GM19468 (cell line): ENCODE data around the gene ASPHD2.

Source experiments
- ATAC-seq: cut with Tn5 transposase; IDR thresholded peaks from one replicate; pipeline ENCODE4 v1.9.1; 2021; ENCODE audit warnings: mild to moderate bottlenecking, moderate library complexity, moderate number of reproducible peaks; ENCODE audit not compliant: unreplicated experiment; ENCODE audit errors: extremely low read depth

ASPHD2 gene

DNA sequence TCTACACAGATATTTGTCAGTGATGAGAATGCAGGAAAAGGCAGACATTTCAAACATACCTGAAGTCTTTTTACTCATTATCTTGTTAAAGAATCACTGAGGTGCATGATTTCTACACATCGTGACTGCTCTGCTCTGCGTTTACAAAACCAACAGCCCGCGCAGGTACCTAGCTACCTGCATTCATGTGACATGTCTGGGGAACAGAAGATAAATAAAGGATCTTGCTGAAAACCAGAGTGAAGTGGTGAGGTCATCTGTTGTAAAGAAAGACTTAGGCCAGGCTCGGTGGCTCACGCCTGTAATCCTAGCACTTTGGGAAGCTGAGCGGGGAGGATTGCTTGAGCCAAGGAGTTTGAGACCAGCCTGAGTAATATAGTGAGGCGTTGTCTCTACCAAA is 15.7 kb downstream of the ASPHD2 start:
- no peak for ATAC-seq

DNA sequence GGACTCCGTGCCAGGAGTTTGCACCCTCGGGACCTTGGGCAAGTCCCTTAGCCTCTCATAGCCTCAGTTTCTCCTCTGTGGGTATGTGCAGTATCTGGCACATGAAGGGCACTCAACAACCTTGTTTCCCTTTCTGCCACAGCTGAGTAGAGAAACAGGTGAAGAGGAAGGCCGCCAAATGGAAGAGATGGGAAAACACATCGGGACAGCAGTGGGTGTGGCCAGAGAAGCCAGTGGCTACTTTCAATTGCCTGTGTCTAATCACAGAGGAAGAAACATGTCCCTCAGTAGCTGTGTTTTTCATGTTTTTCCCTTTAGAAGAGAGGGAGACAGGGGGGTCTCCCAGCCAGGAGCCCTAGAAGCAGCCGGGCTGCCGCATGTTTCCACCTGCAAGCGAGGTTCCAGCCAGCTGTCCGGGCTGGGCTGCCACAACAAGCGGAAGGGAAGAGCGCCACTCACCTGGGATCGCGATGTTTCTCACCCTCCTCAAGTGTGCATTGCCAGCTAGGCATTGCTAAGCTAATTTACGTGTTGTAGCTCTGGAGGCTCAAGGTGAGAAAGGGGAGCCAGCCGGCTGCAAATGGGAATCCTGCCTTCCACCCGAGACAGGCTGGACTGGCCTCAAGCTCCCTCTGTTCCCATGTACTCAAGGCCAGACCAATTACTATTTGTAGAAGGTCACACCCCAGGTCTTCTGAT is 16.7 kb downstream of the ASPHD2 start:
- ATAC-seq = no peak

DNA sequence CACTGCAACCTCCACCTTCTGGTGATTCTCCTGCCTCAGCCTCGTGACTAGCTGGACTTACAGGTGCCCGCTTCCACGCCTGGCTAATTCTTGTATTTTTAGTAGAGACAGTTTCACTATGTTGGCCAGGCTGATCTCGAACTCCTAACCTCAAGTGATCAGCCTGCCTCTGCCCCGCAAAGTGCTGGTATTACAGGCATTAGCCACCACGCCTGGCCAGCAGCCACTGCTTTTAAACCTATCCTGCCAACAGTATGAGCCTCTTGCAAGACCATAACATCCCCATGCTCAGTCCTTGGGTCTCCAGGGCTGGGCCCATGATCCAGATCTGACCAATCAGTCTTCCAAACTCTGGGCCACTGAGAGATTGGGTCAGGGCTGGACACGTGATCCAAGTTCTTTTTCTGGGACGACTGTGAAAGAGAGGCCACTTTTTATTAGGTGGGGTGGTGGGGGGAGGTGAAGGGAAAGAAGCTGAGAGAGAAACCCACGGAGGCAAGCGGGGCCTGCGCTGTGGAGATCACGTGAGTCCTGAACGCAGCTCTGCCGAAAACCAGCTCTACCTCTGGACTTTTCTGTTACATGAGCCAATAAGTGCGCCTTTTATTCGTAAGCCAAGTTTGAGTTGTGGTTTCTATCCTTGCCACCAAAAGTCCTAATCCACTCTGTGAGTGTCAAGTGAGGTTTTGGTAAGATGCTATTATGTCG is 17.9 kb downstream of the ASPHD2 start:
- ATAC-seq = no peak

DNA sequence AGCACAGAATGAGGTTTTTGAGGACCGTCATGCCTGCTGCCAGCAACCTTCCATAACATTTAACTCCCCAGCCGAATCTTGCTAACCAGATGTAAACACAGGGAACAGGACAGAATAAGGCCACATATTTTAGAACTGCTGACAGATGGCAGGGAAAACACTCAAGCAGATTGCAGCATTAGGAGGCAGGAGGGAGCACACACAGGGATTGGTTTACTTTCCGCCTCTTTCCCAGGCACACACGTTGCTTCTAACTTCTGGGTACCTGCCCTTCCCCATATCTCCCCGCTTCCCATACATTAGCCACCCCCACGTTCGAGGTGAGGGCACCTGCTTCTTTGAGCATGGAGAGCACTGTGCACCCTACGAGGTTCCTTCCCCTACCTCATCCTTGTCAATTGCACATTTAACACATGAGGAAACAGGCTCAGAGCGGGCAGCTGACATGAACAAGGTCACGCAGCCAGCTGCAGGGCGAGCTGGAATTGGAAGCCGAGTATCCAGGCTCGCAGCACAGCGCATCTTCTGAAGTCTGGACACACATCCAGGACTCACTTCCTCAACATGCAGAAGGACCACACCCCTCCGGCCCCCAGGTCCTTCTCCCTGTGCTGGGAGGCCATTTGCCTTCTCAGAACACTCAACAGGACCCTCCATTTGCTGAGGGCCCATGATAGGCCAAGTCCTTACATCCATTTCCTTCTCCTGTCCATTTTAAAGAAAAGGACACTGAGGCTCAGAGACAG is 18.7 kb downstream of the ASPHD2 start:
- no peak for ATAC-seq

DNA sequence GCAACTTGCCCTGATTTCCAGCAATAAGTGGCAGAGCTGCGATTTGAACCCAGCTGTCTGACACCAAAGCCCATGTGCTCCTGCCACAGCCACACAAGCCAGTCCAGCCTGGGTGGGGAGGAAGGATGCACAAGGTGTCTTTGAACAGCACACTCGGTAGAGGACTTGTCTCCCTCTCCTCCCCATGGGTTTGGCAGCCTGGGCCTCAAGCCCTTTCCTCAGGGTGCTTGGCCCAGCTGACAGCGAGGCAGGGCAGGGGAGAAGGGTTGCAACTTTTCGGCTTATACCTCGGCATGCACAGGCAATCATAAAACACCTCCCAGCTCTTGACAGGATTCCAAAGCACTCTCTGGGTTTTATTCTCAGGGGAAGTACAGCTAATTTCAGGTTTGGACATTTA is 19.3 kb downstream of the ASPHD2 start:
- no peak for ATAC-seq

DNA sequence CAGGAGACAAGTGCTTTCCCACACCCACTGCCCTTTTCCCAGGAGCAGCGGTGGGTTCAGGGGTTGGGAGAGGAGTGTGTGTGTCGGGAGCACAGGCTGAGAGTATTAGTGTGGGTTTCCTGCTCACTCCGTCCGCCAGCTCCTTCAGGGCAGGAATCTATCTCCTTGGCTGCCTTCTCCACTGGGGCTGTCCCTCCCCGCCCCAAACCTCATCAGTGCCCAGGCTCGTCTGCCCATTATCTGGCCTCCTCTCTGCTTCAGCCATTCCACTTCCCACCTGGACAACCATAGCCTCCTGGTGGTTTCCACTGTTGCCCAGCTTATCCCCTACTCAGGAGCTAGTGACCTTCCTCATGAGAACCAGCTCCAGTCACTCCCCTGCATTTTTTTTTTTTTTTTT is 19.9 kb downstream of the ASPHD2 start:
- no peak for ATAC-seq

DNA sequence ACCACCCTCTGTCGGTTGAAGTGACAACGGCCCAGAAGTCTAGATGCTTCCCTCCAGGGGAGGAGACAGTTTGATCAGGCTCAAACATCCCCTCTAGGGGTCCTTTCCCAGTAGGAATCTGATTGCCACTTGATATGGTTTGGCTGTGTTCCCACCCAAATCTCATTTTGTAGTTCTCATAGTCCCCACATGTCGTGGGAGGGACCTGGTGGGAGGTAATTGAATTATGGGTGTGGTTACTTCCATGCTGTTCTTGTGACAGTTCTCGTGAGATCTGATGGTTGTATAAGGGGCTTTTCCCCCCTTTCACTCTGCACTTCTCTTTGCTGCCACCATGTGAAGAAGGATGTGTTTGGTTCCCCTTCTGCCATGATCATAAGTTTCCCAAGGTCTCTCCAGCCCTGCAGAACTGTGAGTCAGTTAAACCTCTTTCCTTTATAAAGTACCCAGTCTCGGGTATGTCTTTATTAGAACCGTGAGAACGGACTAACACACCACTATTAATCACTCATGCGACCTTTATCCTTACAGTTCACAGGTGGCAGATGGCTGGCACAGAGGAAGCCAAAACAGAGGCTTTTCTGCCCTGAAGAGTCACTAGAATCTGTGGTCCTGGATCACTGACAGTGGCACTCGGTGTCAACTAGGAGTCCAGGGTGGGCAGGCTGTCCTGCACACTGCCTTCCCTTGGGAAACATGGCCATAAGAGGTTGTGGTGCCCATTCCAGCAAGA is 21.6 kb downstream of the ASPHD2 start:
- no peak for ATAC-seq

DNA sequence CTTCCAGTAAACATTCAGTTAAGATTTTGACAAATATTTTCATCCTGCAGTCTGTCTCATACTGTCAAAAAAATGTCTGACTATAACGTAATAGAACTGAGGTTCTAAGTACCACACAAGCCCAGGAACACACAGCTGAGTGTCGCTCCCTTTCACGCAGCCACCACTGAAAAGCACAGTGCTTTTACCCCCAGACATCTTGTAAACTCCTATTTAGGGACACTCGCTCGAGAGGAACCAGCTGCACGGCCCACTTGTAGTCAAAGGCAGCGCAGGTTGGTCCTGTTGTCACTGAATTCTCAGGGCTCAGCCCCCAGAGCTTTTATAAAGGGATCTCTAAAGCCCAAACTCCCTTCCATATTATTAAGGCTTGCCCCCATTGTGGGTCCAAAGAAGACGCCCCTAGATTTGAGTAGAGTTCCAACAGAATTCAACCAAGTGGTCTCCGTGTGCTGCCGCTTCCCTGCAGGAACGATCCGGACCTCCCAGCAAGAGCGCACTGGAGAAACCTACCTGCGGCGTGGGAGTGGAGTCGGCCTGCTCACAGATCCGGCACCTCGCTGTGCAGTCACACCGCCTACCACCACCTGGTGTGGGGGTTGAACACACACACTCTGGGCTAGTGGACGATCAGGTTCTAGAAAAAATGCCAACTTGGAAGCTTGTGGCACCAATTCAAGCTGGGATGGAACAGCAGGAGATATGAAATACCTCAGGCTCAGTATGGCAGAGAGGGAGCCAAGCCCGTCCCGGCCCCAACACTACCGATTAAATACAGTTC is 23.4 kb downstream of the ASPHD2 start:
- ATAC-seq = no peak

DNA sequence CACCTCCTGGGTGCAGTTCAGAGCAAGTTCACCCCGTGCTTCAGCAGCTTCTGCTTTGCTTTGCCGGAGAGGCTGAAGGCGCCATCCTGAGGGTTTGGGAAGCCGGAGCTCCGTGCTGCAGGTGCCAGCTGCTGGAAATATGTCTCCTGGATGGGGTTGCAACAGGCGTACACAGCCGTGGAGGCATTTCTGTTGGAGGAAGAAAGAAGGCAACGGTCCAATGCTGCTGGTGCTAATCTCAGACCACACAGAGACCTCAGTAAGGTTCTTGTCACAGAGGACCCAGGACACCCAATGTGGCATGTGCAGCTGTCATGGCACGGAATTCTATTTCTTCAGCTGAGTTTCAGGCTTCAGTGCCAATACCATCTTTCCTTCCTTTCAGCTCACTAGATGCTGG is 24.2 kb downstream of the ASPHD2 start:
- no peak for ATAC-seq

DNA sequence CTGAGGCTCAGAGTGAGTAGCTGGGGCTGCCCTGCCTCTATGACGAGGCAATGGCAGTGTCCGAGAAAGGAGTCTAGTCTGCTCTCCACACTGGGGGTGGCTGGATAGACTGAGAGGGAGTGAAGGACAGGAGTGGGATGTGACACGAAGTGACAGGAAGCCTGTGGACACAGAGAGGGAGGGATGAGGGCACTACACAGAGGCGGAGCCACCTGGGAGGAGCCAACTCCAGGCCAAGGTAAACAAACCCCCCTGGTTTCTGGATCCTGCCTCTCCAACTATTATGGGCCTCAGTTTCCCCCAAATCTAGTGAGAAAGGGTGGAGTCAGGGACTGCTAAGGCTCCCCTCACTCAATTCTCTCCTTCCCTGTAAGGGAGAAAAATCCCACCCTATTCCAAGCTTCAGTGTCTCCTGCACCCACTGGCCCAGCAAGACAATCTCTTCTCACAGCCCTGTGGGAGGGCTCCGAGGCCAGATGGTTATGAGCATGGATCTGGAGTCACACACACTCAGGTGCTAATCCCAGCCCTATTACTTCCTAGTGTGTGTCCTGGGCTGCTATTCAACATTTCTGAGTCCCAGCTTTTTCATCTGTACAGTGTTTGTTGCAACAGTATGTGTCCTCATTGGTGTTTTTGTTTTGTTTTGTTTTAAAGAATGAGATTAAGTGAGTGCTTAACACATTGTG is 24.9 kb downstream of the ASPHD2 start:
- no peak for ATAC-seq

DNA sequence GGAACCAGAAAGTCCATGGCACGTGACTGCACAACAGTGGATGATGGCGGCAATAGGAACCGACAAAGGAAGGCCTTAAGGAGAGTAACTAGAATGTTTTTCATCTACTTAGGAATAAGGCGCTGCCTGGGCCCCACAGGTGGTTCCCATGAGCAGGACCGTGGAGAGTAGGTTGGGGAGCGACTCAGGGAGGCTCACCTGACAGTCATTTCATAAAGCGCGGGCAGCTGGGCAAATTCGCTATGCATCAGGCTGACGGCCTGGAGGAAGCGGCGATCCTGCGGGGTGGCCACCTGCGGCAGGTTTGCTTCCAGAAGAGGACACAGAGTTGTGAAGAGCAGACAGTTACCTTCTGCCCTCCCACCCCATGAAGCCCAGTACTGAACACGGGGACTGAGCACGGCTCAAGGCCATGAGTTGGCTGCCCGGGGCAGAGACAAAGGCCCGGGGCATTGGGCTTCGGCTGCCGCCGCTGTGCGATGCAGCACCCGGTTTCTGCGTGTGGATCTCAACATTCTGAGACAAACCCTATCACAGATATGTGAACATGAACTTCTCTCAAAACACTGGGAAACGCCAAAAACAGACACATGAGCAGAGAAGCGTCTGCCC is 28.7 kb downstream of the ASPHD2 start:
- no peak for ATAC-seq

DNA sequence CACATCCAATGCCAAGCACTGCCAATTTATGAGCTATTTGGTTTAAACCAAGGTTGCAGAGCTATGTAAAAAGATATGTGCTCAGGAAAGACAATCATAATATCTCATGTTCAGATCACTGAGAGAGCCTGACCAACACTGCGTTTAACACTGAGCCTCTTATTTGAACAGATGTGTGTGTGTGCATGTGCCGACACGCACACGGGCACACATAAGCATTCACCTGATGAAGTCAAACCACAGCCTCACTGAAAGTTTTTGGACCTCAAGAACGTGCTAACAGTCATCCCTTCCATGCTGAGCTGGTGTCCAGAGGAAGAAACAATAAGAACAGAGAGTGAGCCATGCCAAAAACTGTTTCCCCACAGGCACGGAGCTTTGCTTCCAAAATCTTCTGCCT is 31.1 kb downstream of the ASPHD2 start:
- ATAC-seq = no peak

DNA sequence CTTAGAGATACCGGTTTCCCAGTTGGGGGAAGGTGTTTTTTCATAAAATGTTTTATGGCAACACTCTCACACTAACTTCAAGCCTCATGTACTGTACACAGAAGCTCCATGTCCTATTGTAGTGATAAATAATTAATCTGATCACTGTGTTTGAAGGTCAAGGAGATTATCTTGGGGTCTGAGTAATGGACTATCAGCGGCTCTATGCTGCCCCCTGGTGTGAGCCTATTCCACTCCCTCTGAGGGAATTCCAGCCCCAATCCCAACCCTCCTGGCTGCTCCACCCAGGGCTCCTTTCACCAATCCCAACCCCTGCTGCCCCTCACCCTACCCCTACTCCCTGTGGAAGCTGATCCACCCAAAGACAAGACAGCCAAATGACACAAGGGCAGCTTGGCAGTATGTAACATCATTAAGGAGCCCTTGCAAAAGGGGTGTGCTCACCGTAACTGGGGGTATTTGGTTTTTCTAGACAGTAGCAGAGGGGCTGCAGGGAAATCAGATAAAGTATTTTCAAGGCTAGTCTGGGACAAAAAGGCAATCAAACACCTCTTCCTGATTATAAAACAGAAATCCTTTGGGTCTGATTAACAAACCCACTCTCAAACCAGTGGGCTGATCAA is 32.2 kb downstream of the ASPHD2 start:
- ATAC-seq = no peak

DNA sequence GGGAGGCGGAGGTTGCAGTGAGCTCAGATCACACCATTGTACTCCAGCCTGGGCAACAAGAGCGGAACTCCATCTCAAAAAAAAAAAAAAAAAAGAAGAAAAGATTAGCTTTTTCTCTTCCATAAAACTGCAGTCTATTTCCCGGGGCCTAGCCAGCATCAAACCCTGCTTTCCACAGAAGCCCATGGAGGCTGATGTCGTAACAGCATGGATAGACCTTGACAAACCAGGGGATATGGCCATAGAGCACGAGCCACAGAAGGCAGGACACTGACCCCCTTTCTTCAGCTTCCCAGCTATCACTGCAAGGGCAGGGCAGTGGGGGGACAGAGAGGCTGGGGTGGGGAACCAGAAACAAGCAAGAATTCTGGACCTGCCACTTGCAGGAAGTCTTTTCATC is 33.0 kb downstream of the ASPHD2 start:
- no peak for ATAC-seq

DNA sequence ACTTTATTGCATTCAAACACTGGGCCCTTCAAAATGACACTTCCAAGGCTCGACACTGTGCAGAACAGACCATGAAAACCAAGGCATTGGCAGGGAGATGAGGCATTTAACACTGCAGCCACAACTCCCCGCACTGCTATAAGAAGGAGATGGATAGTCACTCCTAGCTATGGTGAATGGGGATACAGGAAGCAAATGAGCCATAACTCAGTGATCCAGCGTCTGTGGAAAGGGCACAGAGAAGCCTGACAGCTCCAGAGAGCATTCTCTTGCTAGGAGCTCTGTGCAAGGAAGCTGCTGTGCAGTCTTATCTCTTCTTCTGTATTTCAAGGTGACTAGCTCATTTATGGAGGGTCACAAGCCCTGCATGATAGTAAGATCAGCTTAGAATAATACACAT is 33.6 kb downstream of the ASPHD2 start:
- ATAC-seq = no peak

DNA sequence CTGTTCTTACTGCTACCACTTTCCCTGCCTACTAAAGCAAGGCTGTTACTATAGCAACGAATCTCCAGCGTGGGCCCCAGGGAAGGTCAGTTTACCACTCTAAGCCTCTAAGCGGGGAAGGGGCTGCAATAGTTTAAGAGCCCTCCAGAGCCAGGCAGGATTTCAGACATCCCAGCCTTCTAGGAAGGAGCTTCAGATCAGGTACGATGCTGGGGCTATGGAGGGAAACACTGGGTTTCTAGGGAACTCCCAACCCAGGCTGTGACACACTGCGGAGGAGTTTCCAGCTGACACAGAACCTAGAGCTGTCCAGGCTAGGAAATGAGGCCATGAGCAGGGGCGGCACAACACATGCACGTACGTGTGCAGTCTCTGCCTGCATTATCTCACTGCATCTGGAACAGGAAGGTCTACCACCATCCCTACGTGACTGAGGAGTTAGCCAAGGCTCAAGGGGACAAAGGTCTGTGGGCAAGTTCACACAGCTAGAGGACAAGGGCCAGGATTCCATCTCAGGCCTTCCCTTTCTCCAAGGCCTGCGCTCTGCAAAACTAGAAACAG is 34.1 kb downstream of the ASPHD2 start:
- ATAC-seq = no peak

DNA sequence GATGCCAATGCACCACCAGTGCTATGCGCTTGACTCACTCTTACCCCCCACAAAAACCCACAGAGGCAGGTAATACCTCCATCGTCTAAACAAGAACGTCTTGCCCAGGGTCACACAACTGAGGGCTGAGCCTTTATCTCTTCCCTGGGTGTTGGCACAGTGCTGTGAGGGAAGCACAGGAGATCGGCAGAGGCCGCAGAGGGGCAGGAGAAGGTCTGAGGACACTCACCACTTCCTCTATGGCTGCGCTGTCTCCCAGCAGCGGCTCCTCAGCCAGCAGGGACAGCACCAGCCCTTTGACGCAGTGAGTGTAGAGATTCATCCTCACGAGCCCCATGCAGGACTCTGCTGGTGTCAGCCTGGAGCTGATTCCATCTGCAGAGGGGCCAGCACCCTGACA is 34.6 kb downstream of the ASPHD2 start:
- ATAC-seq = no peak

DNA sequence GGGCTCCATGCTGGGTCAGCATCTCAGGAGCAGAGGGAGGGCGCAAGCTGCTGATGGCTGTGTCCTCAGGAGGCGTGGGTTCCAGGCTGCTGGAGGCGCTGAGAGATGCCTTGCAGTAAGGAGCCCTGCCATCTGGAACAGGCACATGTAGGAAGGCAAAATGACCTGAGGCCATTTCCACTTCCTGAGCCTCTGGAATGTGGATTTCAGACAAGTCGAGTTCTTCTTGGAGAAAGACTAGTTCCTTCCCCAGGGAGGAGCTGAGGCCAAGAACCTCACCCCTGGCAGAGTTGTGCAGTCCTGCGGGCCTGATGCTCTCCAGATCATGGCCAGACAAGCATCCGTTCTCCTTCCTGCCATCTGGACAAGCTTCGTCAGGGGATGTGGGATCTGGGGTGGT is 35.3 kb downstream of the ASPHD2 start:
- ATAC-seq = no peak
